Right lobe of liver (tissue), 6 donors: ENCODE measurements around the gene TBCEL. TPM values are rescaled to one million over a fixed set of nuclear protein-coding genes. Genes with fewer than 3 reads are reported as not detected.

Experiments
- ATAC-seq, 4 donors: fragments of 200-7000 bp; cut with Tn5 transposase; one replicate each; pipeline ENCODE4 v1.9.1; 2020; ENCODE audit warnings: mild to moderate bottlenecking in 4 of 4, moderate library complexity in 4 of 4
- DNase-seq, 3 donors: peaks; one replicate each; pipeline ENCODE4 v3.0.0-alpha.2; 2020
- H3K27ac ChIP-seq, 3 donors: fragments of 200-600 bp; one replicate each; pipeline ENCODE4 v1.8.0; 2022
- H3K27me3 ChIP-seq, 2 donors: fragments of 200-600 bp; one replicate each; pipeline ENCODE4 v1.8.0; 2022
- H3K36me3 ChIP-seq, 4 donors: fragments of 200-600 bp; sonication (generic) in 1 of 4; one replicate each; pipeline versions ENCODE4 v1.5.1 to v1.8.0; 2017 to 2022; ENCODE audit warnings: control low read depth in 1 of 4
- H3K4me1 ChIP-seq, 4 donors: fragments of 200-600 bp; sonication (generic) in 1 of 4; one replicate each; pipeline versions ENCODE4 v1.5.1 to v1.8.0; 2017 to 2022; ENCODE audit warnings: control low read depth in 1 of 4
- H3K4me3 ChIP-seq, 3 donors: fragments of 200-600 bp; one replicate each; pipeline ENCODE4 v1.8.0; 2022
- H3K9me3 ChIP-seq, 4 donors: fragments of 200-600 bp; sonication (generic) in 1 of 4; one replicate each; pipeline versions ENCODE4 v1.5.1 to v1.8.0; 2017 to 2022; ENCODE audit warnings: control low read depth in 1 of 4
- POLR2A ChIP-seq: fragments of 450-650 bp; IDR thresholded peaks from one replicate; pipeline ENCODE4 v1.6.1; 2017; ENCODE audit warnings: antibody characterized with exemption, mild to moderate bottlenecking
- WGBS: methylation state at CpG from one replicate; pipeline ENCODE4 v1.1.6; 2018; ENCODE audit warnings: low coverage, low lambda C conversion rate; ENCODE audit not compliant: insufficient coverage; ENCODE audit errors: missing lambda C conversion rate; 5-methylcytosine and 5-hydroxymethylcytosine counted together
- intact Hi-C, 2 donors: fragments of 100-400 bp; cut with DNase I; formaldehyde crosslinking; loops; one replicate each; pipeline versions ENCODE4 v1.11.2 to v1.14.1; 2022
- total RNA-seq, 6 experiments: library from RNA; depleted of rRNA in 2 of 6; stranded (reverse); fragments of >200 nt in 2 of 6; fragmentation: NEBNext Ultra II Directional in 3 of 6; extraction: Animal tissue kit (Norgen Biotek cat#: 25700) in 3 of 6; gene quantifications; one replicate each; pipeline versions ENCODE4 v1.1.0 to v1.2.4, GENCODE V29; 2016 to 2023
- TF ChIP-seq, protein P1 (sequence below), 4 donors: fragments of 200-600 bp in 3 of 4; fragments of 450-650 bp in 1 of 4; IDR thresholded peaks; one replicate each; pipeline versions ENCODE4 v1.5.1 to v1.8.0; 2016 to 2022; ENCODE audit warnings: antibody characterized with exemption in 4 of 4, mild to moderate bottlenecking in 2 of 4
- donor health status: DM: no; HTN: yes; CAD: no.
- donor health status: DM: no; HTN: no; CAD: no.
- donor health status: DM: no; HTN: no; CAD: no.
- donor health status: DM: no; HTN: yes; CAD: no.
- donor health status: DM: no; HTN: yes; CAD: no.

Gene TBCEL
- total RNA-seq, 6 experiments from 2014 or later: 9.6 to 37.9 (median 17.8) TPM

DNA sequence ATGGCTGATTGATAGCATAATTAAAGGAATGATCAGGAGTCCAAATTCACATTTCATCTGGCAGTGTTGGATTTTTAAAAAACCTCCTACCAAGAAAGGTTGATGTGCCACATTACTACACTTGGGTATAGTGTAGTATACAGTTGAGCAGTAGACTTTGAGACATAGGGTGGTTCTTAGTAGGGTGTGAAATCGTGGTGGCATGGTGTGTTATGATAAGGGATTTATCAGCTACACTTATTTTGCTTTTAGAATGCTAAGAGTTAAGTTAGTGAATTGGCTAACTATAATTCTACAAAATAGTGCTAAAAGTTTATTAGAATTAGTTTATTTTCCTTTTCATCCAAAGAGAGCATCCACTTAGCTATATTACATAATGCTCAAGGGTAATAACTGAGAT, 13.1 kb downstream of the TBCEL start:
- H3K9me3 ChIP-seq: no peaks in the 10 kb centered on the region
- no peak overlapping the region for H3K4me3 ChIP-seq
- no peaks in the 10 kb centered on the region for H3K27me3 ChIP-seq
- ATAC-seq: no peak
- peaks cover 0 to 81% (median 25%) of the 10 kb centered on the region in 4 donors for H3K4me1 ChIP-seq
- intact Hi-C loops: no loop called here
- 72% methylated on average over 1 of the region's 1 CpG for WGBS
- TF ChIP-seq, protein P1, sequence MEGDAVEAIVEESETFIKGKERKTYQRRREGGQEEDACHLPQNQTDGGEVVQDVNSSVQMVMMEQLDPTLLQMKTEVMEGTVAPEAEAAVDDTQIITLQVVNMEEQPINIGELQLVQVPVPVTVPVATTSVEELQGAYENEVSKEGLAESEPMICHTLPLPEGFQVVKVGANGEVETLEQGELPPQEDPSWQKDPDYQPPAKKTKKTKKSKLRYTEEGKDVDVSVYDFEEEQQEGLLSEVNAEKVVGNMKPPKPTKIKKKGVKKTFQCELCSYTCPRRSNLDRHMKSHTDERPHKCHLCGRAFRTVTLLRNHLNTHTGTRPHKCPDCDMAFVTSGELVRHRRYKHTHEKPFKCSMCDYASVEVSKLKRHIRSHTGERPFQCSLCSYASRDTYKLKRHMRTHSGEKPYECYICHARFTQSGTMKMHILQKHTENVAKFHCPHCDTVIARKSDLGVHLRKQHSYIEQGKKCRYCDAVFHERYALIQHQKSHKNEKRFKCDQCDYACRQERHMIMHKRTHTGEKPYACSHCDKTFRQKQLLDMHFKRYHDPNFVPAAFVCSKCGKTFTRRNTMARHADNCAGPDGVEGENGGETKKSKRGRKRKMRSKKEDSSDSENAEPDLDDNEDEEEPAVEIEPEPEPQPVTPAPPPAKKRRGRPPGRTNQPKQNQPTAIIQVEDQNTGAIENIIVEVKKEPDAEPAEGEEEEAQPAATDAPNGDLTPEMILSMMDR (IDR thresholded peaks at IDR 0.05): no peak
- TF ChIP-seq POLR2A: no peak
- no peaks in the 10 kb centered on the region for H3K36me3 ChIP-seq
- DNase-seq: no peak
- H3K27ac ChIP-seq: peak overlapping the region in 1 of 3 donors; percentile 74

DNA sequence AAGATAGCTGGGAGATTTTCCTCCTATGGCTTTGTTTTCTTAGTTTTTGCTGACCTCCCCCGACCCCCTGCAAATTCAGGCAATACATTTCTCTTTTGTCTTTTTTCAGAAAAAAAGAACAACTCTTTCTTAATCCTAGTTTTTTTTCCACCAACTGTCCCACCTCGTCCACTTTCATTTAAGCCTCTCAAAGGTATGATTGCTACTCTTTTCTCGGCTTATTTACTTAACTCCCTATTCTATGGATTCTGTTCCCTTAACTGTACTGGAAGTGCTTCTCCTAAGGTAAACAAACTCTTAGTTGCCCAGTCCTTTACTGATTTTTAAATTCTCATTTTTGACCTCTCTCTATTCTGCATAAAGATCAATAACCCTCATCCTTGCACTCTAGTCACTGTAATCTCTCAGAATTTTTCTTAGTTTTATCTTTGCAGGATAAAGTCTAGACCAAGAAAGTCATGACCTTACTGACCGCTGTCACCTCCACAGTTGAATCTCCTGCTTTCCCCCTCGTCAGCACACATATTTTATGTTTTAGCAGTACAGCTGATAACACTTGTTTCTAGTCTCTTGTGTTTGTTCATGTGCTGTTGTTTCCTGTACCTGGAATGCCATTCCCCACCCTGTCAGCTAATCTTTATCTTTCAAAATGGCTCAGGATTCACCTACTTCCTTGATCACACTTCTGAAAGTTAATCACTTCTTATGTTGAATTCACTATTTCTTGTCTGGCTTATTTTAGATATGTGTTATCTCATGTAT, 14.9 kb downstream of the TBCEL start:
- Histone ChIP-seq H3K27me3 (no peaks in the 10 kb centered on the region), H3K36me3 (no peaks in the 10 kb centered on the region), H3K27ac (peak overlapping the region in 1 of 3 donors; percentile 48), H3K4me1 (peaks cover 0 to 74% (median 19%) of the 10 kb centered on the region in 4 donors), H3K9me3 (no peaks in the 10 kb centered on the region), H3K4me3 (no peak overlapping the region)
- intact Hi-C loops: no loop called here
- DNase-seq (no peak), ATAC-seq (peak in 1 of 4 donors; percentile 9)
- 55% methylated on average over 5 of the region's 5 CpGs for WGBS
- no peak for TF ChIP-seq POLR2A
- TF ChIP-seq, protein P1 (IDR thresholded peaks at IDR 0.05): no peak

DNA sequence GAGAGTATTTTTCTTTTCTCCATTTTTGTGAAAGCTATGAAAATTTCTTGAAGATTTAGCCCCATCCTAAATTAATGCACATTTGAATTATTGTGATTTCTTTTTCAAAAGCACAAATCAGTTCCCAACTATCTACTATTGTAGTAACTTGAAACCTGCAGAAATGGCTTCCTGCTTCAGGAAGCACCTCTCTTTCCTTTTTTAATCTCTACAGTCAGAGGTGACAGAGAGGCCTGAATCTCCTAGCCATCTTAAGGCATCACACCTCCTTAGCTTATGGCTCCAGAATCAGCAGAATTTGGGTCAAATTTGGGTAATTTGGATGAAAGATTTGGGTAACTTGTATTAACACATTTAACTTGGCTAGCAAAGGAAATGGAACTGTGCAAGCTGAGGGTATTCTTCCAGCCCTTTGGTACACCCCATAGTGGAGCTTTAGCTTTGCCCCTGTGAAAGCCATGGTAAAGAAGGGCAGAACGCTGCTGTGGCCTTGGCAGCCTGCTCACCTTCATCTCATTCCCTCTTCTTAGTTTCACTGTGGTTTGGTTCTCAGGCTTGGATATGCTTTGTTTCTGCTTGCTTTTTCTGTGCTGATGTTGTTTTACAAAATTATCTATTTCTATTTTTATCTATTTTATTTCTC, 16.2 kb downstream of the TBCEL start:
- TF ChIP-seq, protein P1 (IDR thresholded peaks at IDR 0.05): no peak
- no peak for TF ChIP-seq POLR2A
- peaks cover 0 to 61% (median 13%) of the 10 kb centered on the region in 4 donors for H3K4me1 ChIP-seq
- peak overlapping the region in 1 of 3 donors; percentile 48 for H3K27ac ChIP-seq
- 100% methylated on average over 1 of the region's 1 CpG for WGBS
- no peak overlapping the region for H3K4me3 ChIP-seq
- no peaks in the 10 kb centered on the region for H3K9me3 ChIP-seq
- no peaks in the 10 kb centered on the region for H3K27me3 ChIP-seq
- ATAC-seq (no peak), DNase-seq (no peak)
- intact Hi-C loops: no loop called here
- no peaks in the 10 kb centered on the region for H3K36me3 ChIP-seq

- DNase-seq (no peak), ATAC-seq (no peak)
- WGBS: 84% methylated on average over 3 of the region's 3 CpGs
Observed at GRCh38 chr11:121040614-121041002, 16.7 kb downstream of the TBCEL start.

More at GRCh38 chr11:121040614-121041002, 16.7 kb downstream of the TBCEL start:
- Histone ChIP-seq H3K4me3 (no peak overlapping the region), H3K9me3 (no peaks in the 10 kb centered on the region), H3K36me3 (no peaks in the 10 kb centered on the region), H3K27ac (peak overlapping the region in 1 of 3 donors; percentile 48), H3K4me1 (peaks cover 0 to 58% (median 13%) of the 10 kb centered on the region in 4 donors), H3K27me3 (no peaks in the 10 kb centered on the region)
- TF ChIP-seq, protein P1 (IDR thresholded peaks at IDR 0.05): no peak
- TF ChIP-seq POLR2A: no peak
- intact Hi-C loops: no loop called here
